ENCODE results near the gene COL9A3. TPM values are rescaled to one million over a fixed set of nuclear protein-coding genes. Genes with fewer than 3 reads are reported as not detected.

Gene COL9A3
- total RNA-seq, 1 experiment from 2014 or later: 136 TPM

DNA sequence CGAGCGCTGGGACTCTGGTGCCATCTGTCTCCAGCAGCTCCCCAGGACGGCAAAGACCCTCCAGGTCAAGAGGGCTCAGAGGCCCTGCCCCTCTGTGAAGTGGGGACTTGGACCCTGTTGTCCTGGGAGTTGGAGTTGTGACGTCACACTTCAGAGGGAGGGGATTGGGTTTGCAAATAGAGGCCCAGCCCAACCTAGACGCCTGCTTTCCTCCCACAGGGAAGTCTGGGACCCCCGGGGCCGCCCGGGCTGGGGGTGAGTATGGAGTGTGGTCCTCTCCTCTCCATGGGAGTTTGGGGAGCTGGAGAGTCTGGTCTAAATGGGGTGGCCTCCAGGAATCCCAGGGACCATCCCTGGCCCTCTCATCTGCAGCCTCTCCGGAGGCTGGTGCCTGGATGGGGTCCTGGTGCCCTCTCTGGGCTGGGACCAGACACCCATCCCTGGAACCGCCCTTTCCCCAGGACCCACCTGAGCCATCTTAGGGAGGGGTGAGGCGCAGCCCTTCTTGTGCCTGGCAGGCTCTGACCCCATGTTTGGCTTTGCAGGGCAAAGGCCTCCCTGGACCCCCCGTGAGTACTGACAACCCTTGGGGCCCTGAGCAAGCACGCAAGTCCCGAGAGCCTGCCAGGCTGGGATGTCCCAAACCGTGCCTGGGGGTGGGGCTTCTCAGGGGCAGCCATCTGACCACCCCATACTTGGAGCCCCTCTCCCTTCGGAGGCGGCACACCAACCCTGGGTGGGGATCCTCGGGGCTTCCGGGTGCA, 4.3 kb downstream of the COL9A3 start:
- CTCF ChIA-PET: no interaction called here
- no peaks in the 10 kb centered on the region for H3K36me3 Mint-ChIP-seq
- H3K4me3 Mint-ChIP-seq: no peak overlapping the region
- TF ChIP-seq NR2C2 (CRISPR knock-in tag; IDR thresholded peaks at IDR 0.05) (no peak), ZNF138 (CRISPR knock-in tag; conservative IDR thresholded peaks at IDR 0.05) (no peak)
- H3K4me1 Mint-ChIP-seq: peaks cover 16% of the 10 kb centered on the region
- no peak for ATAC-seq
- no peak overlapping the region for H3K27ac Mint-ChIP-seq
- DNase-seq (ENCODE audit: low spot score): no peak
- POLR2A ChIA-PET: interaction anchor here (0.5 kb wide), 1 partner anchor 1088 kb away, joined by 3 read pairs; no protein-coding TSS in a partner anchor
- H3K9me3 Mint-ChIP-seq: no peaks in the 10 kb centered on the region
- H3K27me3 Mint-ChIP-seq (ENCODE audit: low read depth): no peaks in the 10 kb centered on the region; the same call in 1 of the 2 replicates

DNA sequence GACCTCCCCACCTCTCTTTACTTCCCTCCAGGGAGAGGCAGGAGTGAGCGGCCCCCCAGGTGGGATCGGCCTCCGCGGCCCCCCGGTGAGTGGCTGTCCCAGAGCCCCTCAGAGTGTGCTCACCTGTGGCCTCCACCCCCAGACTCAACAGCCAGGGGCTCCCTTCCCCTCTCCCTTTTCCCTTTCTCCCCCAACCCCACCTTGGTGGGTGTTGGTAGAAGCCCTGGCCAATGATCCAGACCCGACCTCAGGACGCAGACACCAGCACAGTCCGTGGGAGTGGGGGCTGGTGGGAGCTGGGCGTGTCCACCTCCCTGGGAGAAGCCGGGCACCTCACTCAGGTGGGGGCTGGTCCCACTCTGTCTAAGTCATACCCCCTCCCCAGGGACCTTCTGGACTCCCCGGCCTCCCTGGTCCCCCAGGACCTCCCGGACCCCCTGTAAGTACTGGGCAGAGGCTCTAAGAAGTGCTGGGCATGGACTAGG, 4.9 kb downstream of the COL9A3 start:
- Mint-ChIP-seq H3K9me3 (no peaks in the 10 kb centered on the region), H3K4me1 (peaks cover 16% of the 10 kb centered on the region), H3K4me3 (no peak overlapping the region), H3K27me3 (ENCODE audit: low read depth) (no peaks in the 10 kb centered on the region), H3K36me3 (no peaks in the 10 kb centered on the region), H3K27ac (no peak overlapping the region)
- DNase-seq (ENCODE audit: low spot score): no peak
- ChIA-PET CTCF (interaction anchor here (1.0 to 2.0 kb wide), 14 partner anchors 11 to 187 kb away, joined by 3 to 13 read pairs (median 5); partner anchors contain the start of genes MRGBP, SLC17A9 and TCFL5), POLR2A (no interaction called here)
- TF ChIP-seq GABPB1 (CRISPR knock-in tag; IDR thresholded peaks at IDR 0.05) (no peak), JUN (CRISPR knock-in tag; IDR thresholded peaks at IDR 0.05) (no peak), TP53 (CRISPR knock-in tag; IDR thresholded peaks at IDR 0.05) (no peak), SMAD4 (CRISPR knock-in tag; IDR thresholded peaks at IDR 0.05) (no peak), FOXK1 (CRISPR knock-in tag; IDR thresholded peaks at IDR 0.05) (no peak), ZNF263 (CRISPR knock-in tag; IDR thresholded peaks at IDR 0.05; ENCODE audit: low read depth) (no peak), SMAD3 (CRISPR knock-in tag; IDR thresholded peaks at IDR 0.05; ENCODE audit: borderline replicate concordance) (no peak)
- TF ChIP-seq, protein P1, sequence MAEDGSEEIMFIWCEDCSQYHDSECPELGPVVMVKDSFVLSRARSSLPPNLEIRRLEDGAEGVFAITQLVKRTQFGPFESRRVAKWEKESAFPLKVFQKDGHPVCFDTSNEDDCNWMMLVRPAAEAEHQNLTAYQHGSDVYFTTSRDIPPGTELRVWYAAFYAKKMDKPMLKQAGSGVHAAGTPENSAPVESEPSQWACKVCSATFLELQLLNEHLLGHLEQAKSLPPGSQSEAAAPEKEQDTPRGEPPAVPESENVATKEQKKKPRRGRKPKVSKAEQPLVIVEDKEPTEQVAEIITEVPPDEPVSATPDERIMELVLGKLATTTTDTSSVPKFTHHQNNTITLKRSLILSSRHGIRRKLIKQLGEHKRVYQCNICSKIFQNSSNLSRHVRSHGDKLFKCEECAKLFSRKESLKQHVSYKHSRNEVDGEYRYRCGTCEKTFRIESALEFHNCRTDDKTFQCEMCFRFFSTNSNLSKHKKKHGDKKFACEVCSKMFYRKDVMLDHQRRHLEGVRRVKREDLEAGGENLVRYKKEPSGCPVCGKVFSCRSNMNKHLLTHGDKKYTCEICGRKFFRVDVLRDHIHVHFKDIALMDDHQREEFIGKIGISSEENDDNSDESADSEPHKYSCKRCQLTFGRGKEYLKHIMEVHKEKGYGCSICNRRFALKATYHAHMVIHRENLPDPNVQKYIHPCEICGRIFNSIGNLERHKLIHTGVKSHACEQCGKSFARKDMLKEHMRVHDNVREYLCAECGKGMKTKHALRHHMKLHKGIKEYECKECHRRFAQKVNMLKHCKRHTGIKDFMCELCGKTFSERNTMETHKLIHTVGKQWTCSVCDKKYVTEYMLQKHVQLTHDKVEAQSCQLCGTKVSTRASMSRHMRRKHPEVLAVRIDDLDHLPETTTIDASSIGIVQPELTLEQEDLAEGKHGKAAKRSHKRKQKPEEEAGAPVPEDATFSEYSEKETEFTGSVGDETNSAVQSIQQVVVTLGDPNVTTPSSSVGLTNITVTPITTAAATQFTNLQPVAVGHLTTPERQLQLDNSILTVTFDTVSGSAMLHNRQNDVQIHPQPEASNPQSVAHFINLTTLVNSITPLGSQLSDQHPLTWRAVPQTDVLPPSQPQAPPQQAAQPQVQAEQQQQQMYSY (CRISPR knock-in tag; IDR thresholded peaks at IDR 0.05): no peak
- TF ChIP-seq, protein P2, sequence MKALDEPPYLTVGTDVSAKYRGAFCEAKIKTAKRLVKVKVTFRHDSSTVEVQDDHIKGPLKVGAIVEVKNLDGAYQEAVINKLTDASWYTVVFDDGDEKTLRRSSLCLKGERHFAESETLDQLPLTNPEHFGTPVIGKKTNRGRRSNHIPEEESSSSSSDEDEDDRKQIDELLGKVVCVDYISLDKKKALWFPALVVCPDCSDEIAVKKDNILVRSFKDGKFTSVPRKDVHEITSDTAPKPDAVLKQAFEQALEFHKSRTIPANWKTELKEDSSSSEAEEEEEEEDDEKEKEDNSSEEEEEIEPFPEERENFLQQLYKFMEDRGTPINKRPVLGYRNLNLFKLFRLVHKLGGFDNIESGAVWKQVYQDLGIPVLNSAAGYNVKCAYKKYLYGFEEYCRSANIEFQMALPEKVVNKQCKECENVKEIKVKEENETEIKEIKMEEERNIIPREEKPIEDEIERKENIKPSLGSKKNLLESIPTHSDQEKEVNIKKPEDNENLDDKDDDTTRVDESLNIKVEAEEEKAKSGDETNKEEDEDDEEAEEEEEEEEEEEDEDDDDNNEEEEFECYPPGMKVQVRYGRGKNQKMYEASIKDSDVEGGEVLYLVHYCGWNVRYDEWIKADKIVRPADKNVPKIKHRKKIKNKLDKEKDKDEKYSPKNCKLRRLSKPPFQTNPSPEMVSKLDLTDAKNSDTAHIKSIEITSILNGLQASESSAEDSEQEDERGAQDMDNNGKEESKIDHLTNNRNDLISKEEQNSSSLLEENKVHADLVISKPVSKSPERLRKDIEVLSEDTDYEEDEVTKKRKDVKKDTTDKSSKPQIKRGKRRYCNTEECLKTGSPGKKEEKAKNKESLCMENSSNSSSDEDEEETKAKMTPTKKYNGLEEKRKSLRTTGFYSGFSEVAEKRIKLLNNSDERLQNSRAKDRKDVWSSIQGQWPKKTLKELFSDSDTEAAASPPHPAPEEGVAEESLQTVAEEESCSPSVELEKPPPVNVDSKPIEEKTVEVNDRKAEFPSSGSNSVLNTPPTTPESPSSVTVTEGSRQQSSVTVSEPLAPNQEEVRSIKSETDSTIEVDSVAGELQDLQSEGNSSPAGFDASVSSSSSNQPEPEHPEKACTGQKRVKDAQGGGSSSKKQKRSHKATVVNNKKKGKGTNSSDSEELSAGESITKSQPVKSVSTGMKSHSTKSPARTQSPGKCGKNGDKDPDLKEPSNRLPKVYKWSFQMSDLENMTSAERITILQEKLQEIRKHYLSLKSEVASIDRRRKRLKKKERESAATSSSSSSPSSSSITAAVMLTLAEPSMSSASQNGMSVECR (CRISPR knock-in tag; IDR thresholded peaks at IDR 0.05; ENCODE audit: borderline replicate concordance): no peak
- TF ChIP-seq, protein P3, sequence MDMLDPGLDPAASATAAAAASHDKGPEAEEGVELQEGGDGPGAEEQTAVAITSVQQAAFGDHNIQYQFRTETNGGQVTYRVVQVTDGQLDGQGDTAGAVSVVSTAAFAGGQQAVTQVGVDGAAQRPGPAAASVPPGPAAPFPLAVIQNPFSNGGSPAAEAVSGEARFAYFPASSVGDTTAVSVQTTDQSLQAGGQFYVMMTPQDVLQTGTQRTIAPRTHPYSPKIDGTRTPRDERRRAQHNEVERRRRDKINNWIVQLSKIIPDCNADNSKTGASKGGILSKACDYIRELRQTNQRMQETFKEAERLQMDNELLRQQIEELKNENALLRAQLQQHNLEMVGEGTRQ (CRISPR knock-in tag; IDR thresholded peaks at IDR 0.05): no peak
- TF ChIP-seq, protein P4, sequence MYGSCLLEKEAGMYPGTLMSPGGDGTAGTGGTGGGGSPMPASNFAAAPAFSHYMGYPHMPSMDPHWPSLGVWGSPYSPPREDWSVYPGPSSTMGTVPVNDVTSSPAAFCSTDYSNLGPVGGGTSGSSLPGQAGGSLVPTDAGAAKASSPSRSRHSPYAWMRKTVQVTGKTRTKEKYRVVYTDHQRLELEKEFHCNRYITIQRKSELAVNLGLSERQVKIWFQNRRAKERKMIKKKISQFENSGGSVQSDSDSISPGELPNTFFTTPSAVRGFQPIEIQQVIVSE (CRISPR knock-in tag; IDR thresholded peaks at IDR 0.05; ENCODE audit: borderline replicate concordance): no peak
- ATAC-seq: no peak

Data from WTC11 (cell line).